Fibroblast of skin of left quadriceps (primary cell): ENCODE data around the gene ZNF823.
"Not testable (repeated sequence)": the region's sequence is repeated elsewhere in the genome, so short reads cannot be mapped to it uniquely, and the experiment has no call there.

Experiments used
- DNase-seq, 2 experiments: peaks; one replicate each; pipeline ENCODE4 v3.0.0-alpha.2; 2013; ENCODE audit warnings: low read depth in 2 of 2

The ZNF823 gene

GRCh38 chr19:11680689-11681302, 58.0 kb downstream of the ZNF823 start:
- DNase-seq, result no peak

DNA sequence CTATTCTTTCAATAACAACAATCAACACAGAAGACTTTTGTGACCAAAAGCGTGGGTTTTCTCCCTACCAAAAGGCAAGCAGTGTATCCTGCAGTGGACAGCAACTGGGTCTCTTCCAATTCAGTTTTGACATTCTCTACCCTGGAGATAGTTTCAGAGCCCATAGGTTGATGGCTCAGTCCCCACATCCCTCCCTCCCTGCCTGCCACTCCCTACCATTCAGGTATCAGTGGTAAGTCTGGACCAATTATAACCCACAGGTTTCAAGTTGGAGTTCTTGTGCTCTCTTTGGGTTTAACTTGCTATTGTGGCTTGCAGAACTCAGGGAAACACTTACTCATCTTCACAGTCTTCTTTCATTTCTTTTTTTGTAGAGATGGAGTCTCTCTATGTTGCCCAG, 60.2 kb downstream of the ZNF823 start:
- DNase-seq, result no peak

- not testable (repeated sequence) for DNase-seq
Measured at GRCh38 chr19:11676661-11677600, 61.8 kb downstream of the ZNF823 start.

- no peak for DNase-seq
Measured at GRCh38 chr19:11675569-11675968, 63.2 kb downstream of the ZNF823 start.

DNA sequence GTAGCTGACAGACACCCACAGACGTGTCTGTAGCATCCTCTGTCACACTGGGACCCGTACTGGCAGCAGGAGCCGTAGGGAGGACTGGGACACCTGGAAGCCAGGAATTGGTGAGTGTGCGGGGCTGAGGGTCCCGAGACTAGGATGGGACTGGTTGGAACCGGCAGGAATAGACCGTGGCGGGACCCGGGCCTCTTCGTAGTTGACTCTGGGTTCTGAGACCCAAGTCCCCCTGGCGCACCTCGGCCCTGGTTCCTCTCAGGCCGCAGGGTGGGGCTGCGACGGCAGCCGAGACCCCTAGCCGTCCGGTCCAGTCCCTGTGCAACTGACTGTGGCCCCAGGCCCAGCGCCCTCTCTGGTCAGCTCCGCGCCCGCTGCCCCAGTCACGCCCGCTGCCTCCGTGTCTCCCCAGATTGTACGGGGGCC, 64.7 kb downstream of the ZNF823 start:
- DNase-seq, result no peak

DNA sequence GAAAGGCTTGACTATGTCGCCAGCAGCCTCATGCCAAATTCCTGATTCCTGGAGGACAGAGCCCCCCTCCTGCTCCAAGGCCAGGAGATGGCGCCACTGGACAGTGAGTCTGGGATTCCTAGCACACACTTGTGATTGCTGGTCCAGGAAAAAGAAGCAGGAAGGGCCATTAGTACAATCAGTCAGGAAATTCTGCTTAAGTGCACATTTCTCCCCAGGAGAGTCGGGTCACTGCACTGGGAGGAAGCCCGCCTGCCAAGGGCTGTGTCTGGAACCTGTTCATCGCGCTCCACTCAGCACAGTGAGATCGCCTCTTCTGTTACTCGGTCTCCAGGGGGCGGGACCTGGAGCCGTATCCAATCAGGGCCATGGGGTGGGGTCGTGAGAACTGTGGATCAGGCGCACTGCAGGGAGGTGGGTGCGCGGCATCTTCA, 65.1 kb downstream of the ZNF823 start:
- no peak for DNase-seq
